Activated CD4-positive, alpha-beta T cell treated with anti-CD3 and anti-CD28 coated beads, Interleukin-2, amount 50 U/mL, for 48 hours (primary cell): Measurements from ENCODE around the gene ZNF777.
"Not testable (repeated sequence)": the region's sequence is repeated elsewhere in the genome, so short reads cannot be mapped to it uniquely, and the experiment has no call there.

Experiments
- DNase-seq, 2 experiments: peaks; one replicate each; pipeline ENCODE4 v3.0.0-alpha.2; 2020

Gene ZNF777

GRCh38 chr7:149460493-149461277, at the start of gene ZNF777:
Gene ZNF777 (minus strand): TSS chr7:149461062. CDS start chr7:149456022, 5,040 bp downstream.
- peak; percentile 77 to 81 for DNase-seq

- DNase-seq = no peak
Observed at GRCh38 chr7:149510248-149510647, 49.4 kb upstream of the ZNF777 start.

GRCh38 chr7:149509774-149510173, 48.9 kb upstream of the ZNF777 start:
- DNase-seq = no peak

GRCh38 chr7:149505551-149505950, 44.7 kb upstream of the ZNF777 start:
- DNase-seq = no peak

- DNase-seq = no peak
Observed at GRCh38 chr7:149501651-149502050, 40.8 kb upstream of the ZNF777 start.

GRCh38 chr7:149500910-149501309, 40.0 kb upstream of the ZNF777 start:
- DNase-seq = no peak

- DNase-seq = no peak
Observed at GRCh38 chr7:149500201-149500600, 39.3 kb upstream of the ZNF777 start.

GRCh38 chr7:149498811-149499210, 37.9 kb upstream of the ZNF777 start:
- no peak for DNase-seq

GRCh38 chr7:149497467-149498261, 36.8 kb upstream of the ZNF777 start, which contains the start of gene ZNF746:
Gene ZNF746 (minus strand): TSS chr7:149497809. CDS start chr7:149497536, 273 bp downstream.
- DNase-seq = peak; percentile 79 to 83

- DNase-seq = peak; percentile 51 to 59
Observed at GRCh38 chr7:149496642-149497391, 36.0 kb upstream of the ZNF777 start.

- peak; percentile 24 to 26 for DNase-seq
Observed at GRCh38 chr7:149495785-149496641, 35.2 kb upstream of the ZNF777 start.

GRCh38 chr7:149494738-149495368, 34.0 kb upstream of the ZNF777 start:
- no peak for DNase-seq

- not testable (repeated sequence) for DNase-seq
Observed at GRCh38 chr7:149493975-149494374, 33.1 kb upstream of the ZNF777 start.

- DNase-seq = no peak
Observed at GRCh38 chr7:149493366-149493765, 32.5 kb upstream of the ZNF777 start.

- DNase-seq = no peak
Observed at GRCh38 chr7:149490083-149490760, 29.4 kb upstream of the ZNF777 start.

GRCh38 chr7:149489391-149490024, 28.6 kb upstream of the ZNF777 start:
- no peak for DNase-seq

GRCh38 chr7:149479568-149479967, 18.7 kb upstream of the ZNF777 start:
- no peak for DNase-seq

GRCh38 chr7:149478754-149479153, 17.9 kb upstream of the ZNF777 start:
- DNase-seq = no peak

GRCh38 chr7:149477494-149478443, 16.9 kb upstream of the ZNF777 start:
- no peak for DNase-seq
